ENCODE measurements around the gene TRPV4.
A peak's percentile ranks its signal among the peaks of the same experiment; 100 is the strongest.

Gene TRPV4

DNA sequence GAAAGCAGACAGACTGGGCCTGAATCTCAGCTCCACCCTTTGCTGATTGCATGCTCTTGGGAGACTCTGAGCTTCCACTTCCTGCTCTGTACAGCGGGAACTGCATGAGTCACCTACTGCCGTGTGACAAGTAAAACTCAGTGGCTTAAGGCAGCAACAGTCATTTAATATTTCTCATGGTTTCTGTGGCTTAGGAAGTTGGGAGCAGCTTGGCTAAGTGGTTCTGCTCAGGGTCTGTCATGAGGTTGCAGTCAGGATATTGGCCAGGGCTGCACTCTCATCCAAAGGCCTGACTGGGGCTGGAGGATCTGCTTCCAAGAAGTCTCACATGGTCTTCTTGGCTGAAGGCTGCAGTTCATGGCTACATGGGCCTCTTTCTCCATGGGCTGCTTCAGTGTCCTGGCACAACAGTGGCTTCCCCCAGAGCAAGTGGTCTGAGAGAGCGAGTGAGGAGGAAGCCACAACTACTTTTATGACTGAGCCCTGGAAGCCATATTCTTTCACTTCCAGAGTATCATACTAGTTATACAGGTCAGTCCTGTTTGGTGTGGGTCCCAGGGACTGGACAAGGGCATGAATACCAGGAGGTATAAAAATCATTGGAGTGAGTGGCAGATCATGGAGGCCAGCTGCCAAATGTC lies 69.9 kb downstream of the TRPV4 start (continued):
- TF ChIP-seq RBAK (tag by site-specific recombination; IDR thresholded peaks at IDR 0.05) (peak; percentile 98), ZNF658 (tag by site-specific recombination; IDR thresholded peaks at IDR 0.05) (no peak), ZNF121 (tag by site-specific recombination; IDR thresholded peaks at IDR 0.05) (no peak)
- TF ChIP-seq, protein P1, sequence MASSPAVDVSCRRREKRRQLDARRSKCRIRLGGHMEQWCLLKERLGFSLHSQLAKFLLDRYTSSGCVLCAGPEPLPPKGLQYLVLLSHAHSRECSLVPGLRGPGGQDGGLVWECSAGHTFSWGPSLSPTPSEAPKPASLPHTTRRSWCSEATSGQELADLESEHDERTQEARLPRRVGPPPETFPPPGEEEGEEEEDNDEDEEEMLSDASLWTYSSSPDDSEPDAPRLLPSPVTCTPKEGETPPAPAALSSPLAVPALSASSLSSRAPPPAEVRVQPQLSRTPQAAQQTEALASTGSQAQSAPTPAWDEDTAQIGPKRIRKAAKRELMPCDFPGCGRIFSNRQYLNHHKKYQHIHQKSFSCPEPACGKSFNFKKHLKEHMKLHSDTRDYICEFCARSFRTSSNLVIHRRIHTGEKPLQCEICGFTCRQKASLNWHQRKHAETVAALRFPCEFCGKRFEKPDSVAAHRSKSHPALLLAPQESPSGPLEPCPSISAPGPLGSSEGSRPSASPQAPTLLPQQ (tag by site-specific recombination; IDR thresholded peaks at IDR 0.05), result 0 out of 2 replicates have a peak, but pooled peaks have one; percentile 31
- TF ChIP-seq, protein P2, sequence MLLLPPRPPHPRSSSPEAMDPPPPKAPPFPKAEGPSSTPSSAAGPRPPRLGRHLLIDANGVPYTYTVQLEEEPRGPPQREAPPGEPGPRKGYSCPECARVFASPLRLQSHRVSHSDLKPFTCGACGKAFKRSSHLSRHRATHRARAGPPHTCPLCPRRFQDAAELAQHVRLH (tag by site-specific recombination; IDR thresholded peaks at IDR 0.05), result no peak
- TF ChIP-seq, protein P3, sequence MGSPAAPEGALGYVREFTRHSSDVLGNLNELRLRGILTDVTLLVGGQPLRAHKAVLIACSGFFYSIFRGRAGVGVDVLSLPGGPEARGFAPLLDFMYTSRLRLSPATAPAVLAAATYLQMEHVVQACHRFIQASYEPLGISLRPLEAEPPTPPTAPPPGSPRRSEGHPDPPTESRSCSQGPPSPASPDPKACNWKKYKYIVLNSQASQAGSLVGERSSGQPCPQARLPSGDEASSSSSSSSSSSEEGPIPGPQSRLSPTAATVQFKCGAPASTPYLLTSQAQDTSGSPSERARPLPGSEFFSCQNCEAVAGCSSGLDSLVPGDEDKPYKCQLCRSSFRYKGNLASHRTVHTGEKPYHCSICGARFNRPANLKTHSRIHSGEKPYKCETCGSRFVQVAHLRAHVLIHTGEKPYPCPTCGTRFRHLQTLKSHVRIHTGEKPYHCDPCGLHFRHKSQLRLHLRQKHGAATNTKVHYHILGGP (tag by site-specific recombination; IDR thresholded peaks at IDR 0.05), result no peak

DNA sequence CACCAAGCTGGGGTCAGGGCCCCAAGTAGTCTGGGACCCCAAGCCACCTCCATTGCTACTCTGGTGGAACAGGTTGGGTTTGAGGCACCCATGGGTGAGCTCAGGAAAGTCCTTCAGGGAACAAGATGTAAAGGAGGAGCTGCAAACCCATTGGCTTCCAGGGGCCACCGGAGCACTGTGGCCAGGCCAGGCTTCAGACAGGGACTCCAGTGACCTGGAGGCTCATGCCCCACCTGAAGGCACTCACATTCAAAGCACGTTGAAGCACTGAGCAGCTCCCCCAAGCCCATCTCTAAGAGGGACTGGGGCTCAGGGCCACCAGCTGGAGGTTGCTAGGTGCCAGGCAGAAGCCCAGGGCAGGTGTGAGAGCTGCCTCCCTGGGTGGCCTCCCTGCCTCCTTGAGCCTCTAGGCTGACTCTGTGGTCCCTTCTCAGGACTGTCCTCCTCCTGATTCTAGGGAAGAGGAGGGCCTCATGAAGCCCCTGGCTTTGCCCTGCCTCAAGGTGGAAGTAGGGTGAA lies 70.5 kb downstream of the TRPV4 start:
- ChIA-PET POLR2A (no interaction called here), CTCF (interaction anchor here (1.3 to 5.4 kb wide), 2 partner anchors 11 to 14 kb away, joined by 3 to 30 read pairs; no protein-coding TSS in a partner anchor)
- Histone ChIP-seq H3K4me1 (ENCODE audit: control insufficient read depth, insufficient read depth, low read length) (no peaks in the 10 kb centered on the region), H3K27ac (ENCODE audit: extremely low read depth, low read depth, low read length) (no peak overlapping the region), H3K9me3 (ENCODE audit: control insufficient read depth, insufficient read depth, low read depth, low read length) (no peaks in the 10 kb centered on the region), H3K36me3 (ENCODE audit: control insufficient read depth in 2 of 2, insufficient read depth in 1 of 2, low read length in 2 of 2) (no peaks in the 10 kb centered on the region), H3K4me3 (ENCODE audit: low read depth, low read length) (no peak overlapping the region)
- TF ChIP-seq ZNF677 (tag by site-specific recombination; IDR thresholded peaks at IDR 0.05) (no peak), ZNF221 (tag by site-specific recombination; IDR thresholded peaks at IDR 0.05; ENCODE audit: borderline replicate concordance) (no peak), ZNF521 (tag by site-specific recombination; IDR thresholded peaks at IDR 0.05) (no peak), GLIS1 (tag by site-specific recombination; IDR thresholded peaks at IDR 0.05) (no peak), ZIC2 (tag by site-specific recombination; IDR thresholded peaks at IDR 0.05) (no peak)
- TF ChIP-seq, protein P4, sequence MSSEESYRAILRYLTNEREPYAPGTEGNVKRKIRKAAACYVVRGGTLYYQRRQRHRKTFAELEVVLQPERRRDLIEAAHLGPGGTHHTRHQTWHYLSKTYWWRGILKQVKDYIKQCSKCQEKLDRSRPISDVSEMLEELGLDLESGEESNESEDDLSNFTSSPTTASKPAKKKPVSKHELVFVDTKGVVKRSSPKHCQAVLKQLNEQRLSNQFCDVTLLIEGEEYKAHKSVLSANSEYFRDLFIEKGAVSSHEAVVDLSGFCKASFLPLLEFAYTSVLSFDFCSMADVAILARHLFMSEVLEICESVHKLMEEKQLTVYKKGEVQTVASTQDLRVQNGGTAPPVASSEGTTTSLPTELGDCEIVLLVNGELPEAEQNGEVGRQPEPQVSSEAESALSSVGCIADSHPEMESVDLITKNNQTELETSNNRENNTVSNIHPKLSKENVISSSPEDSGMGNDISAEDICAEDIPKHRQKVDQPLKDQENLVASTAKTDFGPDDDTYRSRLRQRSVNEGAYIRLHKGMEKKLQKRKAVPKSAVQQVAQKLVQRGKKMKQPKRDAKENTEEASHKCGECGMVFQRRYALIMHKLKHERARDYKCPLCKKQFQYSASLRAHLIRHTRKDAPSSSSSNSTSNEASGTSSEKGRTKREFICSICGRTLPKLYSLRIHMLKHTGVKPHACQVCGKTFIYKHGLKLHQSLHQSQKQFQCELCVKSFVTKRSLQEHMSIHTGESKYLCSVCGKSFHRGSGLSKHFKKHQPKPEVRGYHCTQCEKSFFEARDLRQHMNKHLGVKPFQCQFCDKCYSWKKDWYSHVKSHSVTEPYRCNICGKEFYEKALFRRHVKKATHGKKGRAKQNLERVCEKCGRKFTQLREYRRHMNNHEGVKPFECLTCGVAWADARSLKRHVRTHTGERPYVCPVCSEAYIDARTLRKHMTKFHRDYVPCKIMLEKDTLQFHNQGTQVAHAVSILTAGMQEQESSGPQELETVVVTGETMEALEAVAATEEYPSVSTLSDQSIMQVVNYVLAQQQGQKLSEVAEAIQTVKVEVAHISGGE (tag by site-specific recombination; conservative IDR thresholded peaks at IDR 0.05; ENCODE audit: low read depth), result no peak

DNA sequence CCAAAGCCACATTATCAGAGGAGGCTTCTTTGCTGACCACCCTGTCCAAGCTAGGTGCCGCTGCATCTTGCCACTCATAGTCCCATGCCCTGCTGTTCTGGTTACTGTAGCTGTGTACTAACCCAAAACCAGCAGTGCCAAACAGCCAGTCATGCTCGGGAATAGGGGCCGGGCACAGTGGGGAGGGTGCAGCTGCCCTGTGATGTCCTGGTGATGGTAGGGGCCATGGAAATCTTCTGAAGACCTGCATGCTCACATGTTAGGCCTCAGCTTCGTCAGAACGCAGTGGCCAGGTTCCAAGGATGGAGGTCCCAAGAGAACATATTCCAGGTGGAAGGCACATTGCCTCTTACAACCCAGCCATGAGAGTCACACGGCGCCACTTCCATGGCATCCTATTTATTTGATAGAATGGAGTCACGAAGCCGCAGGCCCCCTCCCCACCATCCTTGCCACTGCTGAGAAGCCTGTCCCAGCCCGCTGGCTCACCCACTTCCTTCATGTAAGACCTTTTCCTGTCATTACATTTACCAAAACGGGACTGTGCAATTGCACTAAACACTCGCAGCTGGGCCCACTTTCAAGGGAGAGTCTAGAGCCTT lies 71.0 kb downstream of the TRPV4 start:
- no peak overlapping the region for H3K27ac ChIP-seq (ENCODE audit: extremely low read depth, low read depth, low read length)
- H3K36me3 ChIP-seq (ENCODE audit: control insufficient read depth in 2 of 2, insufficient read depth in 1 of 2, low read length in 2 of 2), result no peaks in the 10 kb centered on the region
- H3K9me3 ChIP-seq (ENCODE audit: control insufficient read depth, insufficient read depth, low read depth, low read length), result no peaks in the 10 kb centered on the region
- no peak overlapping the region for H3K4me3 ChIP-seq (ENCODE audit: low read depth, low read length)
- no peaks in the 10 kb centered on the region for H3K4me1 ChIP-seq (ENCODE audit: control insufficient read depth, insufficient read depth, low read length)
- POLR2A ChIA-PET, result interaction anchor here (1.1 kb wide), 1 partner anchor 10 kb away, joined by 3 read pairs; no protein-coding TSS in a partner anchor
- TF ChIP-seq ZBTB20 (tag by site-specific recombination; IDR thresholded peaks at IDR 0.05), result no peak
- no peak for TF ChIP-seq GFI1B (tag by site-specific recombination; IDR thresholded peaks at IDR 0.05)
- TF ChIP-seq, protein P5, sequence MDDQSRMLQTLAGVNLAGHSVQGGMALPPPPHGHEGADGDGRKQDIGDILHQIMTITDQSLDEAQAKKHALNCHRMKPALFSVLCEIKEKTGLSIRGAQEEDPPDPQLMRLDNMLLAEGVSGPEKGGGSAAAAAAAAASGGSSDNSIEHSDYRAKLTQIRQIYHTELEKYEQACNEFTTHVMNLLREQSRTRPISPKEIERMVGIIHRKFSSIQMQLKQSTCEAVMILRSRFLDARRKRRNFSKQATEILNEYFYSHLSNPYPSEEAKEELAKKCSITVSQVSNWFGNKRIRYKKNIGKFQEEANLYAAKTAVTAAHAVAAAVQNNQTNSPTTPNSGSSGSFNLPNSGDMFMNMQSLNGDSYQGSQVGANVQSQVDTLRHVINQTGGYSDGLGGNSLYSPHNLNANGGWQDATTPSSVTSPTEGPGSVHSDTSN (CRISPR knock-in tag; IDR thresholded peaks at IDR 0.05), result no peak
- TF ChIP-seq IKZF3 (tag by site-specific recombination; IDR thresholded peaks at IDR 0.05), result no peak
- TF ChIP-seq ZNF423 (tag by site-specific recombination; IDR thresholded peaks at IDR 0.05), result no peak
- no peak for TF ChIP-seq ZNF112 (tag by site-specific recombination; IDR thresholded peaks at IDR 0.05)
- CTCF ChIA-PET, result interaction anchor here (0.7 to 5.4 kb wide), 3 partner anchors 12 to 22 kb away, joined by 3 to 30 read pairs (median 3); no protein-coding TSS in a partner anchor
